Muscle of arm (tissue), 12 donors: ENCODE data around the gene GOLGA6L2. TPM values are rescaled to one million over a fixed set of nuclear protein-coding genes. Genes with fewer than 3 reads are reported as not detected.

Experiments used
- polyA plus RNA-seq, 12 donors: library from polyadenylated mRNA; unstranded; fragments of 120-200 nt; gene quantifications; one replicate each; pipeline ENCODE4 v1.2.1, GENCODE V29; 2013; ENCODE audit not compliant: insufficient read length in 12 of 12

GOLGA6L2 gene
- polyA plus RNA-seq, 12 donors = not detected

Other genes with a start within 250 kb of the GOLGA6L2 start
- gene GOLGA6L26, start 113.0 kb downstream of the GOLGA6L2 start, polyA plus RNA-seq = not detected
- gene GOLGA8S, start 92.5 kb downstream of the GOLGA6L2 start, polyA plus RNA-seq = 1 to 10 TPM in 3 of 12 donors, under 1 TPM in 7, not detected in 2; 0.37 to 2.0 (median 0.61) TPM
- gene MKRN3, start 118.4 kb upstream of the GOLGA6L2 start, polyA plus RNA-seq = 1 to 10 TPM in 10 of 12 donors, not detected in 2; 1.7 to 6.8 (median 4.0) TPM
- gene MAGEL2, start 200.6 kb upstream of the GOLGA6L2 start, polyA plus RNA-seq = 10 to 100 TPM in 11 of 12 donors, not detected in 1; 11.8 to 36.0 (median 18.3) TPM
- 100 to 1,000 TPM in 10 of 12 donors, 10 to 100 TPM in 1, not detected in 1; 85.4 to 244 (median 185) TPM for gene NDN, start 240.1 kb upstream of the GOLGA6L2 start, polyA plus RNA-seq